Measurements from ENCODE around the gene CARD14.
A peak's percentile ranks its signal among the peaks of the same experiment; 100 is the strongest.
"Not testable (repeated sequence)": the region's sequence is repeated elsewhere in the genome, so short reads cannot be mapped to it uniquely, and the experiment has no call there.

Gene CARD14

GRCh38 chr17:80181431-80181830 is 11.6 kb downstream of the CARD14 start:
- DNase-seq (ENCODE audit: low read depth) = no peak
- H3K4me3 ChIP-seq (ENCODE audit: low read depth, low read length) = no peak overlapping the region

DNA sequence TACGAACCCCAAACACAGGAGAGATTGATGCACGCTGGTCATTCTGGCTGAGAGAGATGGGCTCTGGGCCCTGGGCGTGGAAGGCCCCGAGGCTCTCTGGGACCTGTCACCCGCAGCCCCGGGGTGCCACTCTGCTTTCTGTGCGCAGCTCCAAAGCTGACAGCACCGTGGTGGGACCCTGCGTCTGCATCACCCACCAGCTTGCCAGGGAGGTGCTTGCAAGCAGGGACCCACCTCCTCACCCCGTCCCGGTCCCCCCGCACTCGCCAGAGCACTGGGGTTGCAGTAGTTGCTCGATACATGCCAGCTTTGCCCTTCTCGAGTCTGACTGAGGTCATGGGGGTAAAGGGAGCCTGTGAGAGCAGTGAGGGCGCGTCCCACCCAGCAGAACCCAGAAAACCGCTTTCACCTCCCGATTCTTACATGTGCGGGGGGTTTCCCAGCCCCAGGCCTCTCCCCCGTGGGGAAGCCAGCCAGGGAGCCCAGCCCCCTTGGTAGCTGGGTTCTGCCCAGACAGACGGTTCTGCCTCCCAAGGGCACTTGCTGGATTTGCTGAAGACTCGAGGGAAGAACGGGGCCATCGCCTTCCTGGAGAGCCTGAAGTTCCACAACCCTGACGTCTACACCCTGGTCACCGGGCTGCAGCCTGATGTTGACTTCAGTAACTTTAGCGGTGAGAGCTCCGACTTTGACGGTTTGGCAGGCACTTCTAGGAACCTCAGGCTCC is 12.5 kb downstream of the CARD14 start:
- no peak overlapping the region for H3K4me3 ChIP-seq (ENCODE audit: low read depth, low read length)
- DNase-seq (ENCODE audit: low read depth) = no peak

DNA sequence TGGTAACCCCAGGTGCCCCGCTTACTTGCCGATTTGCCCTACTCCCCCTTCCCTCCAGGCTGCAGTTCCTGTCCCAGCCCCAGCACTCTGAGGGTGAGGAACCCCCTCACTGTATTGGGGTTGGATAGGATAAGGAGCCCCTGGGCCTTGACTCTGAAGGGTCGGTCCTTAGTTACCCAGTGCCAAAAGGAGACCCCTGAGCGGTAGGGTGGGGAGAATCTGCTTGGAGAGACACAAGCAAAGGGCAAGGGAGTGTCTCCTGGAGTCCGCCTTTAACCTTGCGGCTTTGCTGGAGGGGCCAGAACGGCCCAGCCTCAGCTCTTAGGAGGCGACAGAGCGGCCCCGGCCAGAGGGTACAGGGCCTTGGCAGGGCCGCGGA is 13.0 kb downstream of the CARD14 start:
- DNase-seq (ENCODE audit: low read depth) = no peak
- no peak overlapping the region for H3K4me3 ChIP-seq (ENCODE audit: low read depth, low read length)

DNA sequence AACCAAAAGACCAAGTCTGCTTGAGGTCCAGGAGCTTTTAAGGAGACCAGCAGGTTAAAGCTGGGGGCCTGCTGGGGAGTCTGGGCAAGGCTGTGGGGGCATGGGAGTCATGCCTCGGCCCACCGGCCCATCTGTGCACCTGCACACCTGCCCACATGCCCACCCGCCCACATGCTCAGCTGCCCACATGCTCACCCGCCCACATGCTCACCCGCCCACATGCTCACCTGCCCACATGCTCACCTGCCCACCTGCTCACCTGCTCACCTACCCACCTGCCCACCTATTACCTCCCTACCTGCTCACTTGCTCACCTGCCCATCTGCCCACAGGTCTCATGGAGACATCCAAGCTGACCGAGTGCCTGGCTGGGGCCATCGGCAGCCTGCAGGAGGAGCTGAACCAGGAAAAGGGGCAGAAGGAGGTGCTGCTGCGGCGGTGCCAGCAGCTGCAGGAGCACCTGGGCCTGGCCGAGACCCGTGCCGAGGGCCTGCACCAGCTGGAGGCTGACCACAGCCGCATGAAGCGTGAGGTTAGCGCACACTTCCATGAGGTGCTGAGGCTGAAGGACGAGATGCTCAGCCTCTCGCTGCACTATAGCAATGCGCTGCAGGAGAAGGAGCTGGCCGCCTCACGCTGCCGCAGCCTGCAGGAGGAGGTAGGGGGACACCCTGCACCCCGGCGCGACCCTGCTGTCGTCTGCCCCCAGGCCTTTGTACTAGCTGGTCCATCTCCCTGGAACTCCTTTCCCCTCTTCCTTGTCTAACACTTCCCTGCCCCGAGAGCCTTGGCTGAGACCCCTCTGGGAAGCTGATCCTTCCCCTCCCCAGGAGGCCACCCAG is 14.0 kb downstream of the CARD14 start:
- H3K4me3 ChIP-seq (ENCODE audit: low read depth, low read length) = no peak overlapping the region
- DNase-seq (ENCODE audit: low read depth) = no peak

DNA sequence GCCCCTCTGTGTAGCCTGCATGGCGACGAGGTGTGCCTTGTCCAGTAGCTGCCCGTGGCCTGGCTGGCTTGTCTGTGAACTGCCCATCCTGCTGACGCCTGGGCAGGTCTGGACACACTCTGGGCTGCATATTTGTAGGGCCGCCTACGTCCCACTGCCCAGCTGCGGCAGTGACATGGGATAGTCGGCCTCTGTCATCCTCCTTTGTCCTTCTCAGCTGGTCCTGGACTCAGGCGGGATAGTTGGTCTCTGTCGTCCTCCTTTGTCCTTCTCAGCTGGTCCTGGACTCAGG is 14.5 kb downstream of the CARD14 start:
- DNase-seq (ENCODE audit: low read depth) = no peak
- no peak overlapping the region for H3K4me3 ChIP-seq (ENCODE audit: low read depth, low read length)

GRCh38 chr17:80185968-80186367 is 16.1 kb downstream of the CARD14 start:
- H3K4me3 ChIP-seq (ENCODE audit: low read depth, low read length) = no peak overlapping the region
- DNase-seq (ENCODE audit: low read depth) = no peak

- DNase-seq (ENCODE audit: low read depth) = peak; percentile 10
- H3K4me3 ChIP-seq (ENCODE audit: low read depth, low read length) = no peak overlapping the region
Observed at GRCh38 chr17:80187090-80187489, 17.3 kb downstream of the CARD14 start.

- H3K4me3 ChIP-seq (ENCODE audit: low read depth, low read length) = peak overlapping the region; percentile 12
- no peak for DNase-seq (ENCODE audit: low read depth)
Observed at GRCh38 chr17:80187515-80187941, 17.7 kb downstream of the CARD14 start.

DNA sequence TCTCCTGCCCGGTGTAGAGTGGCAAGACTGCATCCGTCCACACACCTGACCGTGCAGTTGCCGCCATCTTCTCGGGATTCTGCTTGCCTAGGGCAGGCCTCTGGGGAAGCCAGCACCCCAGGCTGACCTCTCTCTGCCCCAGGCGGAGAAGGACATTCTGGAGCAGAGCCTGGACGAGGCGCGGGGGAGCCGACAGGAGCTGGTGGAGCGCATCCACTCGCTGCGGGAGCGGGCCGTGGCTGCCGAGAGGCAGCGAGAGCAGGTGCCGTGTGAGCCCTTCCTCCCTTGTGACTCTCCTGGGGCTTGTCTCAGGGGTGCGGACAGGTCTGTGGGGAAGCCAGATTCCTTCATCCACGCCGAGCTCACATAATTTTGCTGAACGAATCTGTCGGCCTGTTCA is 19.8 kb downstream of the CARD14 start:
- no peak for DNase-seq (ENCODE audit: low read depth)
- no peak overlapping the region for H3K4me3 ChIP-seq (ENCODE audit: low read depth, low read length)

- no peak overlapping the region for H3K4me3 ChIP-seq (ENCODE audit: low read depth, low read length)
- DNase-seq (ENCODE audit: low read depth) = no peak
Observed at GRCh38 chr17:80190716-80191115, 20.9 kb downstream of the CARD14 start.

DNA sequence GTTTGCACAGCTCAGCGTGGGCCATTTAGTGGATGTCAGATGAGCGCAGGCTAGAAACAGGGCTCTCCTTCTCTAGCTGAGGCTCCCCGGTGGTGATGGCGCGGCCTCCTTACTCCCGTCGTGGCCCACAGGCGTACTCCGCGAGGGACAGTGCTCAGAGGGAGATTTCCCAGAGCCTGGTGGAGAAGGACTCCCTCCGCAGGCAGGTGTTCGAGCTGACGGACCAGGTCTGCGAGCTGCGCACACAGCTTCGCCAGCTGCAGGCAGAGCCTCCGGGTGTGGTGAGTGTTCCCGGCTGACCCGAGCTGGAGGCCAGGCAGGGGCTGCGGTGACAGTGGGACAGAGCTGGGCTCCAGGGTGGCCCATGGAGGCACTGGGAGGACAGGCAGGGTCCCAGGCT is 21.4 kb downstream of the CARD14 start:
- no peak for DNase-seq (ENCODE audit: low read depth)
- no peak overlapping the region for H3K4me3 ChIP-seq (ENCODE audit: low read depth, low read length)

GRCh38 chr17:80191865-80192661 is 22.2 kb downstream of the CARD14 start:
- H3K4me3 ChIP-seq (ENCODE audit: low read depth, low read length) = no peak overlapping the region
- DNase-seq (ENCODE audit: low read depth) = no peak

DNA sequence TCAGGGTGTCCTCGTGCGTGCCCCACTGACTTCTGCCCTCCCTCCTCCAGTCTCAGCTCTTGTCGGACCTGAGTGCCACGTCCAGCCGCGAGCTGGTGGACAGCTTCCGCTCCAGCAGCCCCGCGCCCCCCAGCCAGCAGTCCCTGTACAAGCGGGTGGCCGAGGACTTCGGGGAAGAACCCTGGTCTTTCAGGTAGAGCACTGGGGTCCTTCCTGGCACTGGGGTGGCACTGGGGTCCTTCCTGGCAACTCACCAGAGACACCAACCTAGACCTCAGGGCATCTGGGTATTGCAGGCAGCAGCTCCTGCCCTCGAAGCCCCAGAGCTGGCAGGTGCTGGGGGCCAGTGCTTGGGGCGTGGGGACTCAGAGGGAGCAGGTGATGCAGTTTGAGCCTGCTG is 25.3 kb downstream of the CARD14 start:
- H3K4me3 ChIP-seq (ENCODE audit: low read depth, low read length) = no peak overlapping the region
- DNase-seq (ENCODE audit: low read depth) = no peak

DNA sequence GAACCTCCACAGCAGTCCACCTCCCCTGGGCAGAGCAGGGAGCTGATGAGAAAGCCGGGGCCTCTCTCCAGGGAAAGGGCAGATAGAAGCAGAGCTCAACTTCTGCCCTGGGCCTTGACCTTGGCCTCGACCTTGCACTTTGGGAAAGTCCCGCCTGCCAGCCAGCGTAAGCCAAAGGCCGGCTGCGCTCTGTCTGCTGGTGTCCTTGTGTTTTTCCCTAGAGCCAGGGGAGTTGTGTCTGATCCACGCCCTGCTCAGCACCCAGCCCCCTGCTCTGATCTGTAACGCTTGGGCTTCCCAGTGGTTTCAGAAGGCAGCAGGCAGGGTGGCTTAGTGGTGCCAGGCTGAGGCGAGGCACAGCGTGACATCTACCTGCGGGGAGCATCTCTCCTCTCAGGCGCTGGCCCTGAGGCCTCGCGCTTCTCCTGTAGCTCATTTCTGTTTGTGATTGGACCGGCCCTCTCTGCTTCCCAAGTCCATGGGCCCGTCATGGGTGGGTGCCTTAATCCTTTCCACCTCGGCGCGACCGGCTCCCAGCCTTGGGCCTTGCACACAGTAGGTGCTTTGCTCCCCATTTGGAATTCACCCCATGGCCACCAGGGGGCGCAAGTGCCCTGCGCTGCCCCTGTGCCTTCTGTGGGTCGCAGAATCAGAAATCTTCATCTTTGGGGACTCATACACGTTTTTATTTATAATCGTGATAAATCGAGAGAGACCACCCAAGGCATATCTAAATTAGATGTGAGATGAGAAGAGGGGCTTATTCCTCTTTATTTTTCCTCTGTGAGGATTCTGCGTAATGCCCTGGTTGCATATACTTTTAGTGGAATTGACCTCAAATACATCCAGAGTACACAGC is 26.1 kb downstream of the CARD14 start:
- DNase-seq (ENCODE audit: low read depth) = no peak
- H3K4me3 ChIP-seq (ENCODE audit: low read depth, low read length) = no peak overlapping the region

DNA sequence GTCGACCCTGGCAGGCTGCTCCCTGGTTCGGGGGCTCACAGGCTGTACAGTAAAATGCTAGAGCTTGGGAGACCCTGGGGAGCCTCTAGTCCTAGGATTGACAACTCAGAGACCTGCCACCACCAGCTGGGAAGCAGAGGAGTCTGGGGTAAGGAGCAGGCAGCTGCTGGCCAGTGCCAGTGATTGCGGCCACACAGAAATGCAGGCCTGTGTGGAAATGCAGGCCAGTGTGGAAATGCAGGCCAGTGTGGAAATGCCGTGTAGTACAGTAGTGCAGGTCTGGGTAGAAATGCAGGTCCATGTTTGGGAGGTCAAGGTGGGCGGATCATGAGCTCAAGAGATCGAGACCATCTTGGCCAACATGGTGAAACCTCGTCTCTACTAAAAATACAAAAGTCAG is 26.8 kb downstream of the CARD14 start:
- no peak for DNase-seq (ENCODE audit: low read depth)
- H3K4me3 ChIP-seq (ENCODE audit: low read depth, low read length) = no peak overlapping the region

- no peak overlapping the region for H3K4me3 ChIP-seq (ENCODE audit: low read depth, low read length)
- no peak for DNase-seq (ENCODE audit: low read depth)
Observed at GRCh38 chr17:80198144-80198661, 28.4 kb downstream of the CARD14 start.

DNA sequence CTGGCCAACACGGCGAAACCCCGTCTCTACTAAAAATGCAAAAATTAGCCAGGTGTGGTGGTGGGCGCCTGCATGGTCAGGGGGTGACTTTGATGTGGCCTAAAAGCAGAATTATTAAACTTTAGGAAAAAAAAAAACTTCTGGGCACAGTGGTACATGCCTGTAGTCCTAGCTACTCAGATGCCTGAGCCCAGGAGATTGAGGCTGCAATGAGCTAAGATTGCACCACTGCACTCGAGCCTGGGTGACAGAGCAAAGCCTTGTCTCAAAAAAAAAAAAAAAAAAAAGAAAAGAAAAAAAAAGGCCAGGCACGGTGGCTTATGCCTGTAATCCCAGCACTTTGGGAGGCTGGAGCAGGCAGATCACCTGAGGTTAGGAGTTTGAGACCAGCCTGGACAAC is 29.5 kb downstream of the CARD14 start:
- not testable (repeated sequence) for DNase-seq (ENCODE audit: low read depth)

DNA sequence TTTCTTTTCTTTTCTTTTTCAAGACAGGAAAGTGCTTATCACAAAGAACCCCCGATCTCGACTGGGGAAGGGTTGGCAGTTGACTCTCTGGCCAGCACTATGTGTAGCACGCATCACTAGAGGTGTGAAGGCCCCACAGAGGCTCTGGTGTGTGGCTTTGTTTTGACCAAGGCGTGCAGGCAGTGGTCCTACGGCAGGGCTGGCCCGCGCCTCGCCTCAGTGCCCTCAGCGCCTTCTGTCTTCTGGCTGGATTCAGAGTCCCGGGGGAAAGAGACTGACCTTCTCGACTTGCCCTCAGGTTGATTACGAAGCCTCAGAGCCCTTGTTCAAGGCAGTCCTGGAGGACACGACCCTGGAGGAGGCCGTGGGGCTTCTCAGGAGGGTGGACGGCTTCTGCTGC is 31.6 kb downstream of the CARD14 start:
- DNase-seq (ENCODE audit: low read depth) = no peak

More for the DNA sequence above, 29.5 kb downstream of the CARD14 start:
- not testable (repeated sequence) for H3K4me3 ChIP-seq (ENCODE audit: low read depth, low read length)

GRCh38 chr17:80202197-80202596 is 32.4 kb downstream of the CARD14 start:
- DNase-seq (ENCODE audit: low read depth) = no peak

More for the DNA sequence above, 31.6 kb downstream of the CARD14 start:
- no peak overlapping the region for H3K4me3 ChIP-seq (ENCODE audit: low read depth, low read length)

More at GRCh38 chr17:80202197-80202596, 32.4 kb downstream of the CARD14 start:
- H3K4me3 ChIP-seq (ENCODE audit: low read depth, low read length) = no peak overlapping the region

Measured in skeletal muscle cell (primary cell).